Stimulated activated CD8-positive, alpha-beta memory T cell treated with anti-CD3 and anti-CD28 coated beads, Interleukin-12 subunit alpha, Interleukin-12 subunit beta, amount 100 ng/mL, for 24 hours (primary cell): ENCODE results near the gene TMEM178B.
"Not testable (repeated sequence)": the region's sequence is repeated elsewhere in the genome, so short reads cannot be mapped to it uniquely, and the experiment has no call there.

Experiments used
- DNase-seq: peaks from one replicate; pipeline ENCODE4 v3.0.0-alpha.2; 2020; ENCODE audit errors: extremely low read depth

The TMEM178B gene

DNA sequence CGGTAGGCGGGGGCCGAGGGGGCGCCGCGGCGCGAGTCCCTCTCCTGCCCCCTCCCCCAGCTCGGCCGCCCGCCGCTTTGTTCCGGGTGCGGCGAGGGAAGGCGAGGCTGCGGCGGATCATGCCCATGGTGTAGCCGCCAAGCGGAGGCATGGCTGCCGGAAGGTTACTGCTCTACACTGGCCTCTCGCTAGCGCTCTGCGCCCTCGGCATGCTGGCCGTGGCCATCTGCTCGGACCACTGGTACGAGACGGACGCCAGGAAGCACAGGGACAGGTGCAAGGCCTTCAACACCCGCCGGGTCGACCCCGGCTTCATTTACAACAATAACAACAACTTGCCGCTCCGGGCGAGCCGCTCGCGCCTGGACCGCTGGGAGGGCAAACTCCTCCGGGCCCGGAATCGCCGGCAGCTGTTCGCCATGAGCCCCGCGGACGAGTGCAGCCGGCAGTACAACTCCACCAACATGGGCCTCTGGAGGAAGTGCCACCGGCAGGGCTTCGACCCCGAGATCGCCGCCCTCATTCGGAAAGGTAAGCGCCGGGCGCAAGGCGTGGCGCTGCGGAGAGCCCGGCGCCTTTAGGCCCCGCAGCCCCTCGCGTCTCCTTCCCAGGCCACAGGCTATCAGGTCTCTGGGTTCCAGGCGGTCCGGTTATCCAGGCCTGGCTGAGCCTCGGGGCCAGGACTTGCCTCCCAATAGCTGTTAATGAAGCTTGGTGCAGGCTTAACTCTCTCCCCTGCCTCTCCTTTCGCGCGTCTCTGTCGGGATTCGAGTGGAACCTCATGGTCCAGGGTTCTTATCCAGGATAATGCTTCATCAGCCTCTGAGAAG lies 513 bp downstream of the TMEM178B start:
- no peak for DNase-seq

DNA sequence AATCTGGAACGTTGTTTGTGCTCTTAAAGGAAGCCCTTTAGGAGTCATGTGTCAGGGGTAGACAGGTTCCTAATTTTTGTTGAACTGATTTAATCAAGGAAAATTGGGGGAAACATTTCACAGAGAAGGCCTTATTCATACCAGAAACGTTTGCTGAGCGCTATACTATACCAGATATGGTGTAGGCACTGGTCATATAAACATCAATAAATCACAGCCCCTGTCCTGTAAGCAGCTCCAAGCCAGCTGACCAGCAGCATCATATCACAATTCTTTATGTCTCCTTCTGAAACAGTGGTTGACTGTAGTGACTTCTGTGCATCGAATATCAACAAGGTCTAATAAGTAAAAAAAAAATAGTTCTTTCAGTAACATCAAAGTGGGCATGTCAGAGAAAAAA lies 1.1 kb downstream of the TMEM178B start:
- no peak for DNase-seq

- DNase-seq = no peak
Measured at GRCh38 chr7:141076377-141076776, 2.5 kb downstream of the TMEM178B start.

GRCh38 chr7:141079219-141079618 lies 5.4 kb downstream of the TMEM178B start:
- no peak for DNase-seq

GRCh38 chr7:141089490-141089889 lies 15.6 kb downstream of the TMEM178B start:
- DNase-seq = not testable (repeated sequence)

DNA sequence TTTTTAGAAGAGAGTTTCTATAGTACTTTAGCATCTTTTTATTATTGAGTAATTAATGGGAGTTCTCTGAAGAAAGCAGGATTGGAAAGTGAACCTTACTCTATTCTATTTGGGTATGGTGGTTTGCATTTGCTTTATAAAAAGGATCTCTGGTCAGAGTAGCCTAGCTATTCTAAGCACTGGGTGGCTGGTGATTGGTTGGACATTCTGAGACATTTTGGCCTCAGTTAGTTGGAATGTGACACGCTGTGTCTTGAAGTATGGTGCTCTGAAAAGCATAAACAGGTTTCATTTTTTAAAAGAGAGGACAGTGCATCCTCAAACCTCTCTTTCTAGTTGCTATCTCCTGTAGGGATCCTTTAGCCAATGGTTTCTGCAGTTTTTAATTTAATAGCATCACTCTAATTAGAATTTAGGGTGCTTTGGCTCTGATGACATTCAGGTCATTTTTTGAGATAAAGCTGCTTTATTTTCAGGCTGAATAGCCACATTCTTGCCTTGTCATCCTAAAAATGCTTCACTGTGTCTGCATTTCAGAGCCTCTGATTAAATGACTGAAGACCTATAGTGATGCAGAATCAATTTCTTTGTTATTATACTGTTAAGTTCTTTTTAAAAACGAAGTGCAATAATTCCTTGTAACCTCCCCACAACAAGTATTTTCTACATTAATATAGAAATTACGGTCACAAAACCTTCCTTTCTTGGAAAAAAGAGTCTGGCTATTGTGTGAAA lies 20.6 kb downstream of the TMEM178B start:
- DNase-seq = no peak

DNA sequence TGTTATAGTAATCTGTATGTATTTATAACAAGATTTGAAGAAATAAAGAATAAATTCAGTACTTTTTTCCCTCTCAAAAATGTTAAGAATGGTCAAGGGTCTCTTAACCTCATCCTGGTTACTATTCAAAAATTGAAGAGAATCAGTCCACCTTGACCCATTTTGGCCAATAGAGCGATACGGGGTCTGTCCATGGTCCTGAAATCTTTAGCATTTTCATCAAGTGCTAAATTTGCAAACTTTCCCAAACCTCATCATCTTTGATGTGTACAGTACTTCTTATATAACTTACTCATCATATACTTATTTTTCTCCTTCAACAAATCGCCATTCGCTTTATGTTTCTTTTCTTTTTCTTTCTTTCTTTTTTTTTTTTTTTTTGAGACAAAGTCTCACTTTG lies 23.6 kb downstream of the TMEM178B start:
- DNase-seq = no peak

- DNase-seq = no peak
Measured at GRCh38 chr7:141102436-141102835, 28.6 kb downstream of the TMEM178B start.

GRCh38 chr7:141103847-141104429 lies 30.1 kb downstream of the TMEM178B start:
- DNase-seq = no peak

DNA sequence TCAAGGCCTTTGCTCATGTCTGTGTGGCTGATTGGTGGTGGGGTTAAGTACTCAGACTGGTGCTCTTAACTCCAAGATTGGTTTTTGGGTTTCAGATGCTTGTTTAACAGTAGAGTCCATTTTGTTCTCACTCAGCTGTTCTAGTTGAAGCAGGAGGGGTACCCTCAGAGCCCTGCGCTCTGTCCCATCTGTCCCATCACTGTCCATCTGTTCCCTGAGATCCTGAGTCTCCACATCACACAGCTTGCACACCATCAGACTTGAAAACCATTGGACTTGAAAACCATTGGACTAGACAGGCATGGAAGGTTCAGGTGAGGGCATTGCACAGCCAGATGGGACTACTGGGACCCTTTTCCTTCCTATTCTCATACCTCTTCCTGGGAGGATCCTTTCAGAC lies 39.3 kb downstream of the TMEM178B start:
- DNase-seq = no peak

- DNase-seq = no peak
Measured at GRCh38 chr7:141114029-141114664, 40.3 kb downstream of the TMEM178B start.

GRCh38 chr7:141115965-141116364 lies 42.1 kb downstream of the TMEM178B start:
- DNase-seq = no peak

DNA sequence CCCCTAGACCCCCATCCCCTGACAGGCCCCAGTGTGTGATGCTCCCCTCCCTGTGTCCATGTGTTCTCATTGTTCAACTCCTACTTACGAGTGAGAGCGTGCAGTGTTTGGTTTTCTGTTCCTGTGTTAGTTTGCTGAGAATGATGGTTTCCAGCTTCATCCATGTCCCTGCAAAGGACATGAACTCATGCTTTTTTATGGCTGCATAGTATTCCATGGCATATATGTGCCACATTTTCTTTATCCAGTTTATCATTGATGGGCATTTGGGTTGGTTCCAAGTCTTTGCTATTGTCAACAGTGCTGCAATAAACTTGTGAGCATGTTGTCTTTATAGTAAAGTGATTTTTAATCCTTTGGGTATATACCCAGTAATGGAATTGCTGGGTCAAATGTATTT lies 42.8 kb downstream of the TMEM178B start:
- not testable (repeated sequence) for DNase-seq

DNA sequence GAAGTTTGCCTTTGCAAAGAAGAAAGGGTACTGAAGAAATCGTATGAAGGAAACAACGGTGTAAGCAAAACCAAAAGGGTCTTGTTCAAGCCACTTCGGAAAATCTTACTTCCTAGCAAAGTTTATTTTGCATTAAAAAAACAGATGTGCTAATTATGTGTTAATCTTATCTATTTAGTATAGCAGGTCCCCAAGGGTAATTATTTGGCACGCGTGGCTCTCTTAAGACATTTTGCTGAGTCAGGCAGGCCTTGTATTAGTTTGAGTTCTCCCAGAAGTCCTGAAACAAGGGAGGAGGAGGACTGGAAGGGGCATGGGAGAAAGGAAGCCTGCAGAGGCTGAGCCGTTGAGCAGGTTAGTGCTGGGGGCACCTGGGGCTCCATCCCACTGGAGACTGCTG lies 44.9 kb downstream of the TMEM178B start:
- no peak for DNase-seq

DNA sequence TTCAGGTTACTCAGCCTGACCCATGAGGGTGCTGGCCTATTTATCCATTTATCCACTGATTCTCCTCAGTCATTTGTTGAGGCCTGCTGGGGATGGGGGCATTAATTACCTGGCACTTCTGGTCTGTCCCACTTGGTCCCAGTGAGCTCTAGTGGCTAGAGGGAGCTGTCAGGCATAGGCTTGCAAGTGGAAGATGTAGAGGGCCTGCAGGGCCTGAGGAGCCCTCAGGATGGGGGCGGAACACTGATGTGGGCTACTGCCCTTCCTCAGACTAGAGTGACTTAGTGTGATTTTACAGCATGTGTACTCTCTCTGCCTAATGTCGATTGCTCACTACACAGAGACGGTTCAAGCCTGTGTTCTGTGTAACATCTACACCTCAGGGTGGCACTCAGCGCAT lies 45.3 kb downstream of the TMEM178B start:
- DNase-seq = no peak

GRCh38 chr7:141122736-141123135 lies 48.9 kb downstream of the TMEM178B start:
- DNase-seq = no peak

DNA sequence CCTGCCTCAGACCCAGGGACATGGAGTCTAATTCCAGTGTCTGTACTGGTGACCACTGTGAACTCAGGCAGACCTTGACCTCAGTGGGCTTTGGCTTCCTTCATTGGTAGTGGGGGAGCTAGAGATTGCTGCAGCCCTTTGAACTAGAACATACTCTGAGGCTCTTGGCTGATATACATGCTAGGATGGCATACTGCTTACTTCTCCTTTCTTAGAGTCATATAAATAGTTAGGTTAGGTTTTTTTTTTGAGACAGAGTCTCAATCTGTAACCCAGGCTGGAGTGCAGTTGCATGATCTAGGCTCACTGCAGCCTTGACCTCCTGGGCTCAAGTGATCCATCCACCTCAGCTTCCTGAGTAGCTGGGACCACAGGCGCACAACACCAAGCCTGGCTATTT lies 49.7 kb downstream of the TMEM178B start:
- DNase-seq = no peak

GRCh38 chr7:141126107-141126506 lies 52.2 kb downstream of the TMEM178B start:
- DNase-seq = no peak

GRCh38 chr7:141128506-141128905 lies 54.6 kb downstream of the TMEM178B start:
- no peak for DNase-seq

GRCh38 chr7:141128931-141129330 lies 55.1 kb downstream of the TMEM178B start:
- no peak for DNase-seq

DNA sequence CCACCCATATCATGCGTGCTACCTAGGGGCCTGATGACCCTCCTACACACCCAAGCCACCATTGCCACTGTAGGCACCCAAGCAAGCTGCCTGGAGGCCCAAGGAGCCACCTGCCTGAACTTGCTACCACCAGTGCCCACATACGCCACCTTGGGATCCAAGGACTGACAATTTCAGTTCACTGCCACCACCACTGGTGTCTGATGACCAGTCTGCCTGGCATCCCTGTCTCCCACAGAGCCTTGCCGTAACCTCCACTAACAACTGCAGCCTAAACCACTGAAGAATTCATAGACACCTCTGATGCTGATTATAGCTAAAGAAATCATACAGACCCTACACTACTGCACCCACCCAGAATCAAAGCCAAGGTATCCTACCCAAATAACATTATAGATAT lies 58.8 kb downstream of the TMEM178B start:
- DNase-seq = no peak

DNA sequence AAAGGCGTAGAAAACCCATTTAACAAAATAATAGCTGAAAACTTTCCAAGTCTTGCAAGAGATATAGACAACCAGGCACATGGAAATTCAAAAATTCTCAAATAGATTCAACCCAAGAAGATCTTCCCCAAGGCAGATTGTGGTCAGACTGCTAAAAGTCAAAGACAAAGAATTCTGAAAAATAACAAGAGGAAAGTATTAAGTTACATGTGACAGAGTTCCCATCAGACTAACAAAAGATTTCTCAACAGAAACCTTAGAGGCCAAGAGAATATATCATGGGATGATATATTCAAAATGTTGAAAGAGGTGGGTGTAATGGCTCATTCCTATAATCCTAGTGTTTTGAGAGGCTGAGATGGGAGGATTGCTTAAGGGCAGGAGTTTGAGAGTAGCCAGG lies 59.8 kb downstream of the TMEM178B start:
- no peak for DNase-seq
